MM.1S (cell line): ENCODE results near the gene ZSCAN23.
"Not testable (repeated sequence)": the region's sequence is repeated elsewhere in the genome, so short reads cannot be mapped to it uniquely, and the experiment has no call there.

Experiments
- DNase-seq: peaks from one replicate; pipeline ENCODE4 v3.0.0-alpha.2; 2015
- H2AFZ ChIP-seq: fragments of 300-600 bp; sonication (generic); 2 replicates; pipeline ENCODE4 v1.6.0; 2016; ENCODE audit warnings: antibody characterized with exemption, low read length
- H3F3A ChIP-seq: fragments of 300-600 bp; sonication (generic); 2 replicates; pipeline ENCODE4 v1.6.1; 2016; ENCODE audit warnings: mild to moderate bottlenecking, antibody characterized with exemption, low read length, moderate library complexity, mixed read lengths; ENCODE audit not compliant: insufficient read depth
- H3K27ac ChIP-seq: fragments of 300-600 bp; sonication (generic); 2 replicates; pipeline ENCODE4 v1.5.1; 2016; ENCODE audit warnings: mild to moderate bottlenecking, low read length
- H3K27me3 ChIP-seq: fragments of 300-600 bp; sonication (generic); replicated peaks from 2 replicates; pipeline ENCODE4 v1.6.0; 2016; ENCODE audit warnings: low read length; ENCODE audit not compliant: insufficient read depth
- H3K36me3 ChIP-seq: fragments of 300-600 bp; sonication (generic); replicated peaks from 2 replicates; pipeline ENCODE4 v1.6.1; 2016; ENCODE audit warnings: mild to moderate bottlenecking, low read length, mixed read lengths; ENCODE audit not compliant: insufficient read depth
- H3K4me1 ChIP-seq: fragments of 300-600 bp; sonication (generic); 2 replicates; pipeline ENCODE4 v1.6.1; 2016; ENCODE audit warnings: low read length, mixed read lengths
- H3K4me2 ChIP-seq: fragments of 300-600 bp; sonication (generic); 2 replicates; pipeline ENCODE4 v1.6.0; 2016; ENCODE audit warnings: low read depth, low read length
- H3K4me3 ChIP-seq: fragments of 300-600 bp; sonication (generic); 2 replicates; pipeline ENCODE4 v1.5.1; 2016; ENCODE audit warnings: low read length, mixed read lengths
- H3K79me2 ChIP-seq: fragments of 300-600 bp; sonication (generic); 2 replicates; pipeline ENCODE4 v1.6.1; 2016; ENCODE audit warnings: mixed run types, low read length, mixed read lengths
- H3K9ac ChIP-seq: fragments of 300-600 bp; sonication (generic); 2 replicates; pipeline ENCODE4 v1.6.1; 2016; ENCODE audit warnings: low read length, mixed read lengths
- H3K9me2 ChIP-seq: fragments of 300-600 bp; sonication (generic); replicated peaks from 2 replicates; pipeline ENCODE4 v1.6.1; 2016; ENCODE audit warnings: mild to moderate bottlenecking, low read length, mixed read lengths; ENCODE audit not compliant: insufficient read depth
- H3K9me3 ChIP-seq: fragments of 300-600 bp; sonication (generic); replicated peaks from 2 replicates; pipeline ENCODE4 v1.6.1; 2016; ENCODE audit warnings: mild to moderate bottlenecking, low read length, mixed read lengths; ENCODE audit not compliant: insufficient read depth
- H4K20me1 ChIP-seq: fragments of 300-600 bp; sonication (generic); 2 replicates; pipeline ENCODE4 v1.6.1; 2016; ENCODE audit warnings: mild to moderate bottlenecking, low read length, moderate library complexity, mixed read lengths; ENCODE audit not compliant: insufficient read depth
- EZH2 ChIP-seq: fragments of 300-600 bp; sonication (generic); optimal IDR thresholded peaks from 2 replicates; pipeline ENCODE3; 2017; ENCODE audit warnings: low read depth, mild to moderate bottlenecking, antibody characterized with exemption, low read length, mixed read lengths
- EZH2phosphoT487 ChIP-seq: fragments of 300-600 bp; sonication (generic); IDR thresholded peaks from 2 replicates; pipeline ENCODE4 v1.6.1; 2018; ENCODE audit warnings: antibody characterized with exemption, low read length
- TF ChIP-seq, protein P1 (sequence below): fragments of 300-600 bp; sonication (generic); IDR thresholded peaks from 2 replicates; pipeline ENCODE4 v1.5.1; 2016; ENCODE audit warnings: antibody characterized with exemption, low read length, mixed read lengths

ZSCAN23 gene

DNA sequence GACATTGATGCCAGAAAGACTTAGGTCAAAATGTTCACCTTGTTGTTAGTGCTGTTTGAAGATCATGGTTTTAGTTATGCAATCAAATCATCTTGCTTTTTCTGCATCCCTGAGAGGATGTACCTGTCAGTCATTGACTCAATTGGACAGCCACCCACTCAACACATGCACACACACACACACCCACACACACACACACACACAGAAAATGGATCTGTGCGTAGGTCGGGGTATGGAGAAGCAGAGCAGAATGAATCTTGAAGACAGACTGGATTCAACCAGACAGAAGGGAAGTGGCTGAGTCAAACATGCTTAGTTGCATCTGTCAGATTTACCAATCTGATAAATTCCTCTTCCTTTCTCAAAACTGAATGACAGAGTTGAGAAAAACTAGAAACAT, 19.1 kb upstream of the ZSCAN23 start:
- H3K27ac ChIP-seq, result no peak overlapping the region
- H3K4me2 ChIP-seq, result no peak overlapping the region
- H3K9me3 ChIP-seq, result no peaks in the 10 kb centered on the region
- no peaks in the 10 kb centered on the region for H3K27me3 ChIP-seq
- H3K79me2 ChIP-seq, result no peaks in the 10 kb centered on the region
- H3K9me2 ChIP-seq, result no peaks in the 10 kb centered on the region
- TF ChIP-seq EZH2, result no peak
- TF ChIP-seq EZH2phosphoT487, result no peak
- TF ChIP-seq, protein P1, sequence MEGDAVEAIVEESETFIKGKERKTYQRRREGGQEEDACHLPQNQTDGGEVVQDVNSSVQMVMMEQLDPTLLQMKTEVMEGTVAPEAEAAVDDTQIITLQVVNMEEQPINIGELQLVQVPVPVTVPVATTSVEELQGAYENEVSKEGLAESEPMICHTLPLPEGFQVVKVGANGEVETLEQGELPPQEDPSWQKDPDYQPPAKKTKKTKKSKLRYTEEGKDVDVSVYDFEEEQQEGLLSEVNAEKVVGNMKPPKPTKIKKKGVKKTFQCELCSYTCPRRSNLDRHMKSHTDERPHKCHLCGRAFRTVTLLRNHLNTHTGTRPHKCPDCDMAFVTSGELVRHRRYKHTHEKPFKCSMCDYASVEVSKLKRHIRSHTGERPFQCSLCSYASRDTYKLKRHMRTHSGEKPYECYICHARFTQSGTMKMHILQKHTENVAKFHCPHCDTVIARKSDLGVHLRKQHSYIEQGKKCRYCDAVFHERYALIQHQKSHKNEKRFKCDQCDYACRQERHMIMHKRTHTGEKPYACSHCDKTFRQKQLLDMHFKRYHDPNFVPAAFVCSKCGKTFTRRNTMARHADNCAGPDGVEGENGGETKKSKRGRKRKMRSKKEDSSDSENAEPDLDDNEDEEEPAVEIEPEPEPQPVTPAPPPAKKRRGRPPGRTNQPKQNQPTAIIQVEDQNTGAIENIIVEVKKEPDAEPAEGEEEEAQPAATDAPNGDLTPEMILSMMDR, result no peak
- H3K9ac ChIP-seq, result no peak overlapping the region
- H3K36me3 ChIP-seq, result no peaks in the 10 kb centered on the region
- no peaks in the 10 kb centered on the region for H3F3A ChIP-seq
- no peak overlapping the region for H2AFZ ChIP-seq
- no peaks in the 10 kb centered on the region for H4K20me1 ChIP-seq
- DNase-seq, result no peak
- H3K4me3 ChIP-seq, result no peak overlapping the region
- no peaks in the 10 kb centered on the region for H3K4me1 ChIP-seq

GRCh38 chr6:28458568-28458967, 15.3 kb upstream of the ZSCAN23 start:
- Histone ChIP-seq H3F3A (no peaks in the 10 kb centered on the region), H3K9ac (no peak overlapping the region), H2AFZ (no peak overlapping the region), H3K27me3 (no peaks in the 10 kb centered on the region), H3K36me3 (no peaks in the 10 kb centered on the region), H3K4me2 (no peak overlapping the region), H3K9me2 (no peaks in the 10 kb centered on the region), H3K9me3 (no peaks in the 10 kb centered on the region), H3K4me3 (no peak overlapping the region), H3K79me2 (no peaks in the 10 kb centered on the region), H3K4me1 (no peaks in the 10 kb centered on the region), H4K20me1 (no peaks in the 10 kb centered on the region), H3K27ac (no peak overlapping the region)
- no peak for DNase-seq
- no peak for TF ChIP-seq EZH2
- TF ChIP-seq, protein P1, result no peak
- TF ChIP-seq EZH2phosphoT487, result no peak

DNA sequence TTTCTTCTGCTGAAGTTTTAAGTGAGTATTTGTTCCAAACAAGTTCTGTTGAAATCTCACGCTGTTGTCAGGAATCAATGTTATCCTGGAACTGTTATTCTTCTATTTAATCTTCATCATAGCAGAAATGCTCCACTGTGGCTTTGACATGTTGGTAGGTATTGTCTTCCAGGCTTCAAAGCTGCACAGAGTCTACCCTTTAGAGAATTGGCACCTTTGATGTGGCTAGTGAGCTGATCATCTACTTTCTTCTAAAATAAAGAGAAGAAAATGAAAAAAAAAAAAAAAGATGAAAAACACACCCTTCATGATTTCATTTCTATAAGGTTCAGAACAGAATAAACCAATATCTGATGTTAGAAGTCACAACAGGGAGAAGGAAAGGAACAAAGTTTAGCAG, 5.8 kb upstream of the ZSCAN23 start:
- H3K4me1 ChIP-seq, result no peaks in the 10 kb centered on the region
- no peaks in the 10 kb centered on the region for H3K79me2 ChIP-seq
- no peak overlapping the region for H3K4me3 ChIP-seq
- H3K36me3 ChIP-seq, result no peaks in the 10 kb centered on the region
- H2AFZ ChIP-seq, result no peak overlapping the region
- DNase-seq, result no peak
- TF ChIP-seq EZH2, result no peak
- TF ChIP-seq, protein P1, result no peak
- no peak for TF ChIP-seq EZH2phosphoT487
- H3K4me2 ChIP-seq, result no peak overlapping the region
- H3K9me3 ChIP-seq, result no peaks in the 10 kb centered on the region
- H4K20me1 ChIP-seq, result no peaks in the 10 kb centered on the region
- H3K9me2 ChIP-seq, result no peaks in the 10 kb centered on the region
- H3K27me3 ChIP-seq, result no peaks in the 10 kb centered on the region
- H3K9ac ChIP-seq, result no peak overlapping the region
- no peaks in the 10 kb centered on the region for H3F3A ChIP-seq
- H3K27ac ChIP-seq, result no peak overlapping the region

- H3K9me3 ChIP-seq, H3K27ac ChIP-seq, H3K79me2 ChIP-seq, H3K4me3 ChIP-seq, H3K4me2 ChIP-seq, H3K36me3 ChIP-seq, H3K4me1 ChIP-seq, H3K9ac ChIP-seq, H4K20me1 ChIP-seq, H3F3A ChIP-seq, H2AFZ ChIP-seq, DNase-seq, H3K27me3 ChIP-seq, H3K9me2 ChIP-seq: not testable (repeated sequence)
Measured at GRCh38 chr6:28447512-28447906, 4.2 kb upstream of the ZSCAN23 start.
